Vagina (tissue), 2 donors: Measurements from ENCODE around the gene TRIO. TPM values are rescaled to one million over a fixed set of nuclear protein-coding genes. Genes with fewer than 3 reads are reported as not detected.

Source experiments
- DNase-seq, 2 donors: peaks; one replicate each; pipeline ENCODE4 v3.0.0-alpha.2; 2017; ENCODE audit errors: extremely low spot score in 2 of 2
- H3K27ac ChIP-seq: fragments of 200-600 bp; sonication (generic); one replicate; pipeline ENCODE4 v1.5.1; 2019
- H3K27me3 ChIP-seq: fragments of 200-600 bp; sonication (generic); one replicate; pipeline ENCODE4 v1.5.1; 2019
- H3K36me3 ChIP-seq, 2 donors: fragments of 200-600 bp; sonication (generic); one replicate each; pipeline ENCODE4 v1.5.1; 2017 to 2019
- H3K4me1 ChIP-seq: fragments of 200-600 bp; sonication (generic); one replicate; pipeline ENCODE4 v1.5.1; 2019
- H3K4me3 ChIP-seq, 2 donors: fragments of 200-600 bp; sonication (generic); 1 replicate in 1 of 2; 2 replicates in 1 of 2; pipeline ENCODE4 v1.5.1; 2016 to 2019
- H3K9me3 ChIP-seq: fragments of 200-600 bp; sonication (generic); one replicate; pipeline ENCODE4 v1.5.1; 2019
- POLR2A ChIP-seq, 2 donors: fragments of 450-650 bp; IDR thresholded peaks; one replicate each; pipeline ENCODE4 v1.6.1; 2017; ENCODE audit warnings: antibody characterized with exemption in 2 of 2, mild to moderate bottlenecking in 2 of 2, moderate library complexity in 2 of 2
- POLR2AphosphoS5 ChIP-seq, 2 donors: sonication (generic); formaldehyde crosslinking; IDR thresholded peaks; one replicate each; pipeline ENCODE4 v1.9.0; 2017; ENCODE audit warnings: antibody characterized with exemption in 2 of 2, mild to moderate bottlenecking in 2 of 2, low read depth in 1 of 2; ENCODE audit not compliant: insufficient read depth in 1 of 2
- intact Hi-C: fragments of 100-400 bp; cut with DNase I; formaldehyde crosslinking; loops from one replicate; pipeline ENCODE4 v1.15.1; 2023
- total RNA-seq: library from RNA; depleted of rRNA; stranded (reverse); fragments of >200 nt; gene quantifications from one replicate; pipeline ENCODE4 v1.2.3, GENCODE V29; 2016
- TF ChIP-seq, protein P1 (sequence below), 3 experiments: fragments of 450-650 bp in 2 of 3; fragments of 200-600 bp in 1 of 3; sonication (generic) in 1 of 3; IDR thresholded peaks; one replicate each; pipeline ENCODE4 v1.5.1; 2017 to 2019; ENCODE audit warnings: antibody characterized with exemption in 3 of 3, mild to moderate bottlenecking in 2 of 3, moderate library complexity in 2 of 3

Gene TRIO
- total RNA-seq, 1 donor from 2014 or later, result 142 TPM

- H3K4me1 ChIP-seq, result peaks cover 15% of the 10 kb centered on the region
- intact Hi-C loops, result no loop called here
Measured at GRCh38 chr5:14251733-14252132, 108.6 kb downstream of the TRIO start.

DNA sequence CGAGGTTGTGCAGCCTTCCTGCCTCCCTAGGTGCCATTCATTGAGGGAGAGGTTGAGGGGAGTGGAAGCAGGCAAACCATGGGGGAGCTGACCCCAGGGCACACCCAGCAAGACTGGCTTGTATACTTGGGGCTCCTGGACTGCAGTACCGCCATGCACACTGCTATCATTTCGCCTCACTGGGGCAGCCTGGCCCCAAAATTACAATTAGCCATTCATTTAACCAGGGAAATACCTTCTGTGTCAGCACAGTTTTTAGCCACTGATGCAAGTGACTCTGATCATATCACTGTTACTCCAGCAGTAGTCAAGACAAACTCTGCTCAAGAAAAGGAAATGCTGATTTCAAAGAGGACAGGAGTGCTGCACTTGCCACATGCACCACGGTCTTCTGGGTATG, 109.7 kb downstream of the TRIO start:
- H3K27me3 ChIP-seq, result no peaks in the 10 kb centered on the region
- no peak for DNase-seq
- H3K27ac ChIP-seq, result no peak overlapping the region
- intact Hi-C loops, result no loop called here
- H3K36me3 ChIP-seq, result no peaks in the 10 kb centered on the region
- no peaks in the 10 kb centered on the region for H3K9me3 ChIP-seq
- no peak overlapping the region for H3K4me3 ChIP-seq
- TF ChIP-seq, protein P1, sequence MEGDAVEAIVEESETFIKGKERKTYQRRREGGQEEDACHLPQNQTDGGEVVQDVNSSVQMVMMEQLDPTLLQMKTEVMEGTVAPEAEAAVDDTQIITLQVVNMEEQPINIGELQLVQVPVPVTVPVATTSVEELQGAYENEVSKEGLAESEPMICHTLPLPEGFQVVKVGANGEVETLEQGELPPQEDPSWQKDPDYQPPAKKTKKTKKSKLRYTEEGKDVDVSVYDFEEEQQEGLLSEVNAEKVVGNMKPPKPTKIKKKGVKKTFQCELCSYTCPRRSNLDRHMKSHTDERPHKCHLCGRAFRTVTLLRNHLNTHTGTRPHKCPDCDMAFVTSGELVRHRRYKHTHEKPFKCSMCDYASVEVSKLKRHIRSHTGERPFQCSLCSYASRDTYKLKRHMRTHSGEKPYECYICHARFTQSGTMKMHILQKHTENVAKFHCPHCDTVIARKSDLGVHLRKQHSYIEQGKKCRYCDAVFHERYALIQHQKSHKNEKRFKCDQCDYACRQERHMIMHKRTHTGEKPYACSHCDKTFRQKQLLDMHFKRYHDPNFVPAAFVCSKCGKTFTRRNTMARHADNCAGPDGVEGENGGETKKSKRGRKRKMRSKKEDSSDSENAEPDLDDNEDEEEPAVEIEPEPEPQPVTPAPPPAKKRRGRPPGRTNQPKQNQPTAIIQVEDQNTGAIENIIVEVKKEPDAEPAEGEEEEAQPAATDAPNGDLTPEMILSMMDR (IDR thresholded peaks at IDR 0.05), result no peak
- no peak for TF ChIP-seq POLR2AphosphoS5 (IDR thresholded peaks at IDR 0.05; ENCODE audit: insufficient read depth in 1 of 2, low read depth in 1 of 2)
- TF ChIP-seq POLR2A (IDR thresholded peaks at IDR 0.05), result no peak
- H3K4me1 ChIP-seq, result peaks cover 15% of the 10 kb centered on the region

More at GRCh38 chr5:14251733-14252132, 108.6 kb downstream of the TRIO start:
- Histone ChIP-seq H3K27me3 (no peaks in the 10 kb centered on the region), H3K4me3 (no peak overlapping the region), H3K27ac (no peak overlapping the region), H3K9me3 (no peaks in the 10 kb centered on the region), H3K36me3 (no peaks in the 10 kb centered on the region)
- TF ChIP-seq POLR2AphosphoS5 (IDR thresholded peaks at IDR 0.05; ENCODE audit: insufficient read depth in 1 of 2, low read depth in 1 of 2), result no peak
- no peak for TF ChIP-seq POLR2A (IDR thresholded peaks at IDR 0.05)
- DNase-seq, result no peak

DNA sequence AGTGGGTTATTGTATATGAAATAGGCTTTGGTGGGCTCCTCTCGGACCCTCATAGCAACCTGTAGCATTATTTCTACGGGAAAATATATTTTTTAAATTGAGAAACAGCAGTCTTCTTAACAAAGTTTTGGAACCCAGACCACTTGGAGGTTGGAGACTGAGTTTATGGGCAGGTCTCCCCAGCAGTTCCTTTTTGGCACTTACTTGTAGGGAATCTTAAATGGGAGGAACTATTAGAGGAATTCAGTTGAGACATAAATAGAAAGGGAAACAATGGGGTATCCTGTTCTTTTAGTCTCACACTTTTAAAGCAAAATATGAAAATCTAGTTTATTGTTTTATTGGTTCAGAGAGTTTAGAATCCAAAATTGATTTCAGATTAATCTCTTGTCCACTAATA, 111.5 kb downstream of the TRIO start:
- H3K4me3 ChIP-seq, result no peak overlapping the region
- no peak for DNase-seq
- no peaks in the 10 kb centered on the region for H3K36me3 ChIP-seq
- H3K9me3 ChIP-seq, result no peaks in the 10 kb centered on the region
- intact Hi-C loops, result no loop called here
- H3K27me3 ChIP-seq, result no peaks in the 10 kb centered on the region
- no peak overlapping the region for H3K27ac ChIP-seq
- TF ChIP-seq POLR2AphosphoS5 (IDR thresholded peaks at IDR 0.05; ENCODE audit: insufficient read depth in 1 of 2, low read depth in 1 of 2), result no peak
- TF ChIP-seq, protein P1 (IDR thresholded peaks at IDR 0.05), result no peak
- no peak for TF ChIP-seq POLR2A (IDR thresholded peaks at IDR 0.05)
- H3K4me1 ChIP-seq, result peaks cover 25% of the 10 kb centered on the region

- Histone ChIP-seq H3K4me1 (peaks cover 18% of the 10 kb centered on the region), H3K27me3 (no peaks in the 10 kb centered on the region), H3K36me3 (no peaks in the 10 kb centered on the region), H3K9me3 (no peaks in the 10 kb centered on the region), H3K27ac (no peak overlapping the region), H3K4me3 (no peak overlapping the region)
- DNase-seq, result no peak
- TF ChIP-seq, protein P1 (IDR thresholded peaks at IDR 0.05), result no peak
- TF ChIP-seq POLR2A (IDR thresholded peaks at IDR 0.05) (no peak), POLR2AphosphoS5 (IDR thresholded peaks at IDR 0.05; ENCODE audit: insufficient read depth in 1 of 2, low read depth in 1 of 2) (no peak)
- intact Hi-C loops, result no loop called here
Measured at GRCh38 chr5:14256026-14256690, 113.0 kb downstream of the TRIO start.

DNA sequence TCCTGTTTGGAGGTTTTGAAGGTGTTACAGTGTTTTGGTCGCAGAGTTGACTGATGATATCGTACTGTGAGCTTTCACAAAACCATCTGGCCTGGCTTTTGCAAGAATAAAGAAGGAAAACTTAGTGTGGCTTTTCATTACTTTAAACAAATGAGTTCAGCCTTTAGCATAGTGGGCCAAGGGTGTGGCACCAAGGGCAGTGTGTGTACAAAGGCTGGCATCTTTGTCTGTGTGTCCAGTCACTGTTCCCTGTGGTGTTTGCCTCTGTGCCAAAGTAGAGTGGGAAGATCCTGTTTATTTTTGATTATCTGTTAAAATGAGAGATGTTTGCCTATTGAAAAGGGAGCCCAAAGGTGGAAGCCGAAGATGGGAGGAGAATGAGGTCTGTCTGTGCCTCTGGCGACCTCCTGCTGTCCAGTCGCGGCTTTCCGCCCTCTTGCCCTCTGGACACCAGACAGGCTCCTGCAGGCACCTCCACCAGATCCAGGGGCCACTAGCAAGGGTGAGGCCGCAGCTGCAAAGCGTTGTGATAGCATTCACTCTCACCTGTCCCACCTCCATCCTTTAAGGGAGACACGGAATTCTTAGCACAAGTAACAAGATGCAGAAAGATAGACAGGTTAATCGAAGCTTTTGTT, 113.7 kb downstream of the TRIO start:
- TF ChIP-seq, protein P1 (IDR thresholded peaks at IDR 0.05), result no peak
- no peak for TF ChIP-seq POLR2AphosphoS5 (IDR thresholded peaks at IDR 0.05; ENCODE audit: insufficient read depth in 1 of 2, low read depth in 1 of 2)
- no peak for TF ChIP-seq POLR2A (IDR thresholded peaks at IDR 0.05)
- intact Hi-C loops, result no loop called here
- Histone ChIP-seq H3K4me3 (no peak overlapping the region), H3K27me3 (no peaks in the 10 kb centered on the region), H3K9me3 (no peaks in the 10 kb centered on the region), H3K4me1 (peaks cover 23% of the 10 kb centered on the region), H3K27ac (no peak overlapping the region), H3K36me3 (no peaks in the 10 kb centered on the region)
- DNase-seq, result no peak
